WTC11 (cell line): ENCODE results near the gene MDGA2. TPM values are rescaled to one million over a fixed set of nuclear protein-coding genes. Genes with fewer than 3 reads are reported as not detected.

Experiments
- ATAC-seq: fragments of 200-7000 bp; cut with Tn5 transposase; 2 replicates; pipeline ENCODE4 v1.10.0; 2021; ENCODE audit warnings: mild to moderate bottlenecking, moderate library complexity
- CTCF ChIA-PET: fragments of 300-600 bp; sonication (Branson Sonifier 250); formaldehyde crosslinking; loops from one replicate; lab custom pipeline; 2021; ENCODE audit warnings: antibody characterized with exemption; lab: Charles Lee
- POLR2A ChIA-PET: fragments of 350-600 bp; sonication (Branson Sonifier 250); formaldehyde crosslinking; loops from one replicate; lab custom pipeline; 2021; ENCODE audit warnings: antibody characterized with exemption; lab: Charles Lee
- DNase-seq: peaks from one replicate; pipeline ENCODE4 v3.0.0; 2021; ENCODE audit warnings: low spot score
- H3K27ac Mint-ChIP-seq: 2 replicates; pipeline ENCODE4 v1.8.0; 2021; ENCODE audit warnings: mixed read lengths
- H3K27me3 Mint-ChIP-seq: 2 replicates; pipeline ENCODE4 v1.8.0; 2021; ENCODE audit warnings: low read depth, mild to moderate bottlenecking, moderate library complexity, mixed read lengths
- H3K36me3 Mint-ChIP-seq: 2 replicates; pipeline ENCODE4 v1.8.0; 2021; ENCODE audit warnings: mixed read lengths
- H3K4me1 Mint-ChIP-seq: 2 replicates; pipeline ENCODE4 v1.8.0; 2022; ENCODE audit warnings: mixed read lengths
- H3K4me3 Mint-ChIP-seq: 2 replicates; pipeline ENCODE4 v1.8.0; 2021; ENCODE audit warnings: mild to moderate bottlenecking, moderate library complexity, mixed read lengths
- H3K9me3 Mint-ChIP-seq: 2 replicates; pipeline ENCODE4 v1.8.0; 2021; ENCODE audit warnings: mixed read lengths
- ARID4B ChIP-seq: sonication (generic); formaldehyde crosslinking; IDR thresholded peaks from 2 replicates; pipeline ENCODE4 v1.8.0; 2023; ENCODE audit warnings: missing genetic modification reagents, mild to moderate bottlenecking, borderline replicate concordance
- CBFB ChIP-seq: sonication (generic); formaldehyde crosslinking; IDR thresholded peaks from 2 replicates; pipeline ENCODE4 v1.8.1; 2022; ENCODE audit warnings: mild to moderate bottlenecking, low read depth, missing genetic modification reagents
- E2F1 ChIP-seq: sonication (generic); formaldehyde crosslinking; IDR thresholded peaks from 2 replicates; pipeline ENCODE4 v1.8.0; 2022; ENCODE audit warnings: mild to moderate bottlenecking, missing genetic modification reagents
- FOXP1 ChIP-seq: sonication (generic); formaldehyde crosslinking; IDR thresholded peaks from 2 replicates; pipeline ENCODE4 v1.8.0; 2022; ENCODE audit warnings: missing genetic modification reagents, mild to moderate bottlenecking, moderate library complexity, borderline replicate concordance
- MLX ChIP-seq: sonication (generic); formaldehyde crosslinking; IDR thresholded peaks from 2 replicates; pipeline ENCODE4 v1.8.1; 2023; ENCODE audit warnings: mild to moderate bottlenecking, missing genetic modification reagents, moderate library complexity
- MYBL2 ChIP-seq: sonication (generic); formaldehyde crosslinking; IDR thresholded peaks from 2 replicates; pipeline ENCODE4 v1.8.1; 2023; ENCODE audit warnings: mild to moderate bottlenecking, moderate library complexity, missing genetic modification reagents
- NFE2L1 ChIP-seq: sonication (generic); formaldehyde crosslinking; IDR thresholded peaks from 2 replicates; pipeline ENCODE4 v1.8.1; 2023; ENCODE audit warnings: missing genetic modification reagents
- NFYB ChIP-seq: sonication (generic); formaldehyde crosslinking; conservative IDR thresholded peaks from 2 replicates; pipeline ENCODE4 v1.8.0; 2022; ENCODE audit warnings: low read depth, missing genetic modification reagents
- SMAD4 ChIP-seq: sonication (generic); formaldehyde crosslinking; IDR thresholded peaks from 2 replicates; pipeline ENCODE4 v1.8.0; 2022; ENCODE audit warnings: mild to moderate bottlenecking, missing genetic modification reagents
- TCF7 ChIP-seq: sonication (generic); formaldehyde crosslinking; IDR thresholded peaks from 2 replicates; pipeline ENCODE4 v1.8.0; 2022; ENCODE audit warnings: mild to moderate bottlenecking, low read depth, missing genetic modification reagents, moderate library complexity
- TEAD1 ChIP-seq: sonication (generic); formaldehyde crosslinking; IDR thresholded peaks from 2 replicates; pipeline ENCODE4 v1.8.0; 2022; ENCODE audit warnings: mild to moderate bottlenecking, missing genetic modification reagents
- TEAD4 ChIP-seq: sonication (generic); formaldehyde crosslinking; IDR thresholded peaks from 2 replicates; pipeline ENCODE4 v1.8.0; 2022; ENCODE audit warnings: mild to moderate bottlenecking, missing genetic modification reagents
- ZNF121 ChIP-seq: sonication (generic); formaldehyde crosslinking; IDR thresholded peaks from 2 replicates; pipeline ENCODE4 v1.8.0; 2023; ENCODE audit warnings: missing genetic modification reagents
- ZNF263 ChIP-seq: sonication (generic); formaldehyde crosslinking; IDR thresholded peaks from 2 replicates; pipeline ENCODE4 v1.8.1; 2022; ENCODE audit warnings: low read depth, mild to moderate bottlenecking, moderate library complexity, missing genetic modification reagents
- ZNF416 ChIP-seq: fragments of 250-450 bp; sonication (Bioruptor Pico); IDR thresholded peaks from 2 replicates; pipeline ENCODE4 v1.9.0; 2021; ENCODE audit warnings: mild to moderate bottlenecking, inconsistent platforms
- total RNA-seq: library from RNA; stranded (reverse); gene quantifications from 3 replicates; pipeline ENCODE4 v1.2.3, GENCODE V29; 2021
- TF ChIP-seq, protein P1 (sequence below): sonication (generic); formaldehyde crosslinking; IDR thresholded peaks from 2 replicates; pipeline ENCODE4 v1.8.1; 2022; ENCODE audit warnings: low read depth, missing genetic modification reagents, borderline replicate concordance
- TF ChIP-seq, protein P2 (sequence below): sonication (generic); formaldehyde crosslinking; IDR thresholded peaks from 2 replicates; pipeline ENCODE4 v1.8.1; 2023; ENCODE audit warnings: mild to moderate bottlenecking, missing genetic modification reagents, borderline replicate concordance
- TF ChIP-seq, protein P3 (sequence below): sonication (generic); formaldehyde crosslinking; IDR thresholded peaks from 2 replicates; pipeline ENCODE4 v1.8.1; 2022; ENCODE audit warnings: mild to moderate bottlenecking, moderate library complexity, missing genetic modification reagents
- TF ChIP-seq, protein P4 (sequence below): sonication (generic); formaldehyde crosslinking; IDR thresholded peaks from 2 replicates; pipeline ENCODE4 v1.8.0; 2022; ENCODE audit warnings: missing genetic modification reagents

The MDGA2 gene
- total RNA-seq, 1 experiment from 2014 or later = 4.9 TPM

DNA sequence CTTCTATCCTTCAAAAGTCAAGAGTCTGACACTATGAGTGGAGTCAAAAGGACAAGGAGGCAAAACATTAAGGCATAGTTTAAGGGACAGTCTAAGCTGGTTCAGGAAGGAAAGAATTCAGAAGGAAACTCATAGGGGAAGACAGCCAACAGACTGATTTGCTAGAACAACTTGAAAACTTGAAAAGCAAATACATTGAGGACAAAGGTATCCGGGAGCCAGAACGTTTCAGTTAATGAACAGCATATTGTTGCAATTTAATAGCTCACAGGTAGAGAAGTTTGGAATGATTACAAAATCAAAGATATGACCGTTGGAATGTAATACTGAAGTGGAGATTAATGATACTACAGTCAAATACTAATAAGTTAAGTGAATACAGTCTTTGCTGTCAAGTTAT lies 711.0 kb downstream of the MDGA2 start (continued):
- TF ChIP-seq, protein P1, sequence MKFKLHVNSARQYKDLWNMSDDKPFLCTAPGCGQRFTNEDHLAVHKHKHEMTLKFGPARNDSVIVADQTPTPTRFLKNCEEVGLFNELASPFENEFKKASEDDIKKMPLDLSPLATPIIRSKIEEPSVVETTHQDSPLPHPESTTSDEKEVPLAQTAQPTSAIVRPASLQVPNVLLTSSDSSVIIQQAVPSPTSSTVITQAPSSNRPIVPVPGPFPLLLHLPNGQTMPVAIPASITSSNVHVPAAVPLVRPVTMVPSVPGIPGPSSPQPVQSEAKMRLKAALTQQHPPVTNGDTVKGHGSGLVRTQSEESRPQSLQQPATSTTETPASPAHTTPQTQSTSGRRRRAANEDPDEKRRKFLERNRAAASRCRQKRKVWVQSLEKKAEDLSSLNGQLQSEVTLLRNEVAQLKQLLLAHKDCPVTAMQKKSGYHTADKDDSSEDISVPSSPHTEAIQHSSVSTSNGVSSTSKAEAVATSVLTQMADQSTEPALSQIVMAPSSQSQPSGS (CRISPR knock-in tag) = no peak
- no peak for TF ChIP-seq NFYB (CRISPR knock-in tag)
- TF ChIP-seq, all 79 proteins: peak for 0

DNA sequence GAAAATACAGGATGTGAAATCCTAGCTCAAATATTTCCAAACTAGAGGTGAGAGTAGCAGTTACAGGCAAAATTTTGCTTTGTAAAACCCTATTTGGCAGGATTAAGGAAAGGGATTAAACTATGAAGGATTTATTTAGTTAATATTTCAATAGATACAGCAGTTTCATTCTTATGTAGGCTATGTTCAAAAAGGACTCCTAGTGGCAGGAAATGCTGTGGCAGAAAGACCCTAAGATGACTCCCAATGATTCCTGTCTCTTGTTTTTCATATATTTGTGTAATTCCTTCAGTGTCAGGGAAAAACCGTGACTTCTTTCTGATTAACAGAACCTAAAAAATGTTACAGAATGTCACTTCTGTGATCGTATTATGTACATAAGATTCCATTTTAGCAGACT lies 724.3 kb downstream of the MDGA2 start:
- DNase-seq = no peak
- H3K4me1 Mint-ChIP-seq = no peaks in the 10 kb centered on the region
- H3K4me3 Mint-ChIP-seq = no peak overlapping the region
- ATAC-seq = no peak
- ChIA-PET POLR2A (no interaction called here), CTCF (interaction anchor here (0.6 kb wide), 1 partner anchor 312 kb away, joined by 3 read pairs; no protein-coding TSS in a partner anchor)
- H3K27me3 Mint-ChIP-seq = no peaks in the 10 kb centered on the region; the same call in 1 of the 2 replicates
- peaks cover 28% of the 10 kb centered on the region for H3K36me3 Mint-ChIP-seq
- no peak overlapping the region for H3K27ac Mint-ChIP-seq
- H3K9me3 Mint-ChIP-seq = peaks cover 33% of the 10 kb centered on the region
- TF ChIP-seq ARID4B (CRISPR knock-in tag) = no peak
- no peak for TF ChIP-seq MLX
- TF ChIP-seq, protein P2, sequence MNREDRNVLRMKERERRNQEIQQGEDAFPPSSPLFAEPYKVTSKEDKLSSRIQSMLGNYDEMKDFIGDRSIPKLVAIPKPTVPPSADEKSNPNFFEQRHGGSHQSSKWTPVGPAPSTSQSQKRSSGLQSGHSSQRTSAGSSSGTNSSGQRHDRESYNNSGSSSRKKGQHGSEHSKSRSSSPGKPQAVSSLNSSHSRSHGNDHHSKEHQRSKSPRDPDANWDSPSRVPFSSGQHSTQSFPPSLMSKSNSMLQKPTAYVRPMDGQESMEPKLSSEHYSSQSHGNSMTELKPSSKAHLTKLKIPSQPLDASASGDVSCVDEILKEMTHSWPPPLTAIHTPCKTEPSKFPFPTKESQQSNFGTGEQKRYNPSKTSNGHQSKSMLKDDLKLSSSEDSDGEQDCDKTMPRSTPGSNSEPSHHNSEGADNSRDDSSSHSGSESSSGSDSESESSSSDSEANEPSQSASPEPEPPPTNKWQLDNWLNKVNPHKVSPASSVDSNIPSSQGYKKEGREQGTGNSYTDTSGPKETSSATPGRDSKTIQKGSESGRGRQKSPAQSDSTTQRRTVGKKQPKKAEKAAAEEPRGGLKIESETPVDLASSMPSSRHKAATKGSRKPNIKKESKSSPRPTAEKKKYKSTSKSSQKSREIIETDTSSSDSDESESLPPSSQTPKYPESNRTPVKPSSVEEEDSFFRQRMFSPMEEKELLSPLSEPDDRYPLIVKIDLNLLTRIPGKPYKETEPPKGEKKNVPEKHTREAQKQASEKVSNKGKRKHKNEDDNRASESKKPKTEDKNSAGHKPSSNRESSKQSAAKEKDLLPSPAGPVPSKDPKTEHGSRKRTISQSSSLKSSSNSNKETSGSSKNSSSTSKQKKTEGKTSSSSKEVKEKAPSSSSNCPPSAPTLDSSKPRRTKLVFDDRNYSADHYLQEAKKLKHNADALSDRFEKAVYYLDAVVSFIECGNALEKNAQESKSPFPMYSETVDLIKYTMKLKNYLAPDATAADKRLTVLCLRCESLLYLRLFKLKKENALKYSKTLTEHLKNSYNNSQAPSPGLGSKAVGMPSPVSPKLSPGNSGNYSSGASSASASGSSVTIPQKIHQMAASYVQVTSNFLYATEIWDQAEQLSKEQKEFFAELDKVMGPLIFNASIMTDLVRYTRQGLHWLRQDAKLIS (CRISPR knock-in tag) = no peak
- no peak for TF ChIP-seq E2F1
- TF ChIP-seq, protein P3, sequence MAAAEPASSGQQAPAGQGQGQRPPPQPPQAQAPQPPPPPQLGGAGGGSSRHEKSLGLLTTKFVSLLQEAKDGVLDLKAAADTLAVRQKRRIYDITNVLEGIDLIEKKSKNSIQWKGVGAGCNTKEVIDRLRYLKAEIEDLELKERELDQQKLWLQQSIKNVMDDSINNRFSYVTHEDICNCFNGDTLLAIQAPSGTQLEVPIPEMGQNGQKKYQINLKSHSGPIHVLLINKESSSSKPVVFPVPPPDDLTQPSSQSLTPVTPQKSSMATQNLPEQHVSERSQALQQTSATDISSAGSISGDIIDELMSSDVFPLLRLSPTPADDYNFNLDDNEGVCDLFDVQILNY (CRISPR knock-in tag) = no peak
- no peak for TF ChIP-seq TEAD4 (CRISPR knock-in tag)
- TF ChIP-seq FOXP1 (CRISPR knock-in tag) = no peak
- TF ChIP-seq TEAD1 (CRISPR knock-in tag) = no peak
- no peak for TF ChIP-seq MYBL2 (CRISPR knock-in tag)
- TF ChIP-seq, protein P4, sequence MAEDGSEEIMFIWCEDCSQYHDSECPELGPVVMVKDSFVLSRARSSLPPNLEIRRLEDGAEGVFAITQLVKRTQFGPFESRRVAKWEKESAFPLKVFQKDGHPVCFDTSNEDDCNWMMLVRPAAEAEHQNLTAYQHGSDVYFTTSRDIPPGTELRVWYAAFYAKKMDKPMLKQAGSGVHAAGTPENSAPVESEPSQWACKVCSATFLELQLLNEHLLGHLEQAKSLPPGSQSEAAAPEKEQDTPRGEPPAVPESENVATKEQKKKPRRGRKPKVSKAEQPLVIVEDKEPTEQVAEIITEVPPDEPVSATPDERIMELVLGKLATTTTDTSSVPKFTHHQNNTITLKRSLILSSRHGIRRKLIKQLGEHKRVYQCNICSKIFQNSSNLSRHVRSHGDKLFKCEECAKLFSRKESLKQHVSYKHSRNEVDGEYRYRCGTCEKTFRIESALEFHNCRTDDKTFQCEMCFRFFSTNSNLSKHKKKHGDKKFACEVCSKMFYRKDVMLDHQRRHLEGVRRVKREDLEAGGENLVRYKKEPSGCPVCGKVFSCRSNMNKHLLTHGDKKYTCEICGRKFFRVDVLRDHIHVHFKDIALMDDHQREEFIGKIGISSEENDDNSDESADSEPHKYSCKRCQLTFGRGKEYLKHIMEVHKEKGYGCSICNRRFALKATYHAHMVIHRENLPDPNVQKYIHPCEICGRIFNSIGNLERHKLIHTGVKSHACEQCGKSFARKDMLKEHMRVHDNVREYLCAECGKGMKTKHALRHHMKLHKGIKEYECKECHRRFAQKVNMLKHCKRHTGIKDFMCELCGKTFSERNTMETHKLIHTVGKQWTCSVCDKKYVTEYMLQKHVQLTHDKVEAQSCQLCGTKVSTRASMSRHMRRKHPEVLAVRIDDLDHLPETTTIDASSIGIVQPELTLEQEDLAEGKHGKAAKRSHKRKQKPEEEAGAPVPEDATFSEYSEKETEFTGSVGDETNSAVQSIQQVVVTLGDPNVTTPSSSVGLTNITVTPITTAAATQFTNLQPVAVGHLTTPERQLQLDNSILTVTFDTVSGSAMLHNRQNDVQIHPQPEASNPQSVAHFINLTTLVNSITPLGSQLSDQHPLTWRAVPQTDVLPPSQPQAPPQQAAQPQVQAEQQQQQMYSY = no peak
- no peak for TF ChIP-seq SMAD4 (CRISPR knock-in tag)
- TF ChIP-seq NFE2L1 (CRISPR knock-in tag) = no peak
- TF ChIP-seq ZNF121 (CRISPR knock-in tag) = no peak
- TF ChIP-seq ZNF416 (CRISPR knock-in tag) = no peak
- no peak for TF ChIP-seq TCF7 (CRISPR knock-in tag)
- TF ChIP-seq CBFB = no peak
- TF ChIP-seq ZNF263 (CRISPR knock-in tag) = no peak
